SK-N-DZ (cell line): ENCODE data around the gene MOV10L1.

Experiments used
- DNase-seq: peaks from one replicate; pipeline ENCODE4 v3.0.0-alpha.2; 2015; ENCODE audit warnings: low spot score

The MOV10L1 gene

DNA sequence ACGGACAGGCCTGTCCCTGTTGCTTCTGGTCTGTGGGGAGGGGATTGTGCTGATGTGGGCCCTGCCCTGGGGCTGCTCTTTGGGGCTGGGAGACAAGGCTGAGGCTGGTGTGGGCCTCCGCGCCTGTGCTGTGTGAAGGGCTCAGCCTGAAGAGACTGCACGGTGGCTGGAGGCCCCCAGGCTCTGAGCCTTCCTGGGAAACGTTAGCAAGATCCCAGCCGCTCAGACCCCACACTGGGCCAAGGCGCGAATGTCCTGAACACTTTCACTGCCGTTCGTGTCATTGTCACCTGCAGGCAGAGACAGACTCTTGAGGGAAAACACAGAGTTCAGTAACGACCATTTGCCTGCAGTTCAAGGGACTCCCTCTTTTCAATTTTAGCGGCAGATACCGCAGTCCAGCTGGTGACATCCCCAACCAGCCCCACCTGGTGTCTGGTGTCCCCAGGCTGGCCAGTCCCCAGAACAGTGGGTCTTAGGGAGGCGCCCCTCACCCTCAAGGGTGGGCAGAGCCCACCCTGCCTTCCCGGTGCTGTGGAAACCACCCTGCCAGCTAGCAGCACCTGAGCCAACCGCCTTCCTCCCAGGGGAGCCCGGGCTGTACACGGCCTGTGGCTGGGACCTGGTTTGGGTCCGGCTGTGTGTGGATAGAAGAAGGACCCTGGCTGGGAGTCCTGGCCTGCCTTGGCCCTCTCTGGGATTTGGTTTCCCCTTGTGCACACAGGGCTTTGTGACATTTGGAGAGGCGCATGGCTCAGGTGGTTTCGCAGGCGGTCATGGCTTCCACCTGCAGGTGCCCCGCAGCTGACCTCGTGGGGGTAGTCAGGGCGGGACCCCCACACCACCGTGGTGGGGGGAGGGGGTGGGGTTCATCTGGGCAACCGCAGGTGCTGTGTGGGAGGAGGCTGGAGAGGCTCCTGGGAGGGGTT, 86.4 kb downstream of the MOV10L1 start:
- no peak for DNase-seq

DNA sequence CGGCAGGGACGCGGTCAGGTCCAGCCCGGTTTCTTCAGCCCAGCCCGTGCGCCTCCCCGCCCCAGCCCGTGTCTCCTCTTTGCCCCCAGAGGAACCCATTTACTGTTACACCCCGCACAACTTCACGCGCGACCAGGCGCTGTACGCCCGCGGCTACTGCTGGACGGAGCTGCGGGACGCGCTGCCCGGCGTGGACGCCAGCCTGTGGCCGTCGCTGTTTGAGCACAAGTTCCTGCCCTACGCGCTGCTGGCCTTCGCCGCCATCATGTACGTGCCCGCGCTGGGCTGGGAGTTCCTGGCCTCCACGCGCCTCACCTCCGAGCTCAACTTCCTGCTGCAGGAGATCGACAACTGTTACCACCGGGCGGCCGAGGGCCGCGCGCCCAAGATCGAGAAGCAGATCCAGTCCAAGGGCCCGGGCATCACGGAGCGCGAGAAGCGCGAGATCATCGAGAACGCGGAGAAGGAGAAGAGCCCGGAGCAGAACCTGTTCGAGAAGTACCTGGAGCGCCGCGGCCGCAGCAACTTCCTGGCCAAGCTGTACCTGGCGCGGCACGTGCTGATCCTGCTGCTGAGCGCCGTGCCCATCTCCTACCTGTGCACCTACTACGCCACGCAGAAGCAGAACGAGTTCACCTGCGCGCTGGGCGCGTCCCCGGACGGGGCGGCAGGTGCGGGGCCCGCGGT, 87.2 kb downstream of the MOV10L1 start:
- DNase-seq: no peak

DNA sequence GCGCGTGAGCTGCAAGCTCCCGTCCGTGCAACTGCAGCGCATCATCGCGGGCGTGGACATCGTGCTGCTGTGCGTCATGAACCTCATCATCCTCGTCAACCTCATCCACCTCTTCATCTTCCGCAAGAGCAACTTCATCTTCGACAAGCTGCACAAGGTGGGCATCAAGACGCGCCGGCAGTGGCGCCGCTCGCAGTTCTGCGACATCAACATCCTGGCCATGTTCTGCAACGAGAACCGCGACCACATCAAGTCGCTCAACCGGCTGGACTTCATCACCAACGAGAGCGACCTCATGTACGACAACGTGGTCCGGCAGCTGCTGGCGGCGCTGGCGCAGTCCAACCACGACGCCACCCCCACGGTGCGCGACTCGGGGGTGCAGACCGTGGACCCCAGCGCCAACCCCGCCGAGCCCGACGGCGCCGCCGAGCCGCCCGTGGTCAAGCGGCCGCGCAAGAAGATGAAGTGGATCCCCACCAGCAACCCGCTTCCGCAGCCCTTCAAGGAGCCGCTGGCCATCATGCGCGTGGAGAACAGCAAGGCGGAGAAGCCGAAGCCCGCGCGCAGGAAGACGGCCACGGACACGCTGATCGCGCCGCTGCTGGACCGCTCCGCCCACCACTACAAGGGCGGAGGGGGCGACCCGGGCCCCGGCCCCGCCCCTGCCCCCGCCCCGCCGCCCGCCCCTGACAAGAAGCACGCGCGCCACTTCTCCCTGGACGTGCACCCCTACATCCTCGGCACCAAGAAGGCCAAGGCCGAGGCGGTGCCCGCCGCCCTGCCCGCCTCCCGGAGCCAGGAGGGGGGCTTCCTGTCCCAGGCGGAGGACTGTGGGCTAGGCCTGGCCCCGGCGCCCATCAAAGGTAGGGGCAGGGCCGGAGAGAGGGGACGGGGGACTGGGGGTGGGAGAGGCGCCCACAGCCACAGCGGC, 88.0 kb downstream of the MOV10L1 start:
- no peak for DNase-seq

DNA sequence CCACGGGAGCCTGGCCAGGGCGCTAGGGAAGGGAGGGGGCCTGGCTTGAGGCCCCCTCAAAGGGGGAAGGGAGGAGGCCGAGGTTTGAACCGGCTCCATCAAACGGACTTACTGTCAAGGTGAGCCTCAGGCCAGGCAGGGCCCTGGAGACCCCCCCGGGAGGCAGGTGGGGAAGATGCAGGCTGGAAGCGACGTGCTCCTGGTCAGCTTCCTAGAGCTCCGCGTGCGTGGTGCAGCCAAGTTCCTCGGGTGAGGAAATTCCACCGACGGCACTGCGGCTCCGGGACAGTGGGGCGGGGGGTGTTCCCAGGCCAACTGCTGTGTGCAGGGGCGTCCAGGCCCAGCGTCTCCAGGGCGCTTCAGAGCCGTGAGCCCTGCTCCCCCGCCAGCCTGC, 88.7 kb downstream of the MOV10L1 start:
- no peak for DNase-seq

DNA sequence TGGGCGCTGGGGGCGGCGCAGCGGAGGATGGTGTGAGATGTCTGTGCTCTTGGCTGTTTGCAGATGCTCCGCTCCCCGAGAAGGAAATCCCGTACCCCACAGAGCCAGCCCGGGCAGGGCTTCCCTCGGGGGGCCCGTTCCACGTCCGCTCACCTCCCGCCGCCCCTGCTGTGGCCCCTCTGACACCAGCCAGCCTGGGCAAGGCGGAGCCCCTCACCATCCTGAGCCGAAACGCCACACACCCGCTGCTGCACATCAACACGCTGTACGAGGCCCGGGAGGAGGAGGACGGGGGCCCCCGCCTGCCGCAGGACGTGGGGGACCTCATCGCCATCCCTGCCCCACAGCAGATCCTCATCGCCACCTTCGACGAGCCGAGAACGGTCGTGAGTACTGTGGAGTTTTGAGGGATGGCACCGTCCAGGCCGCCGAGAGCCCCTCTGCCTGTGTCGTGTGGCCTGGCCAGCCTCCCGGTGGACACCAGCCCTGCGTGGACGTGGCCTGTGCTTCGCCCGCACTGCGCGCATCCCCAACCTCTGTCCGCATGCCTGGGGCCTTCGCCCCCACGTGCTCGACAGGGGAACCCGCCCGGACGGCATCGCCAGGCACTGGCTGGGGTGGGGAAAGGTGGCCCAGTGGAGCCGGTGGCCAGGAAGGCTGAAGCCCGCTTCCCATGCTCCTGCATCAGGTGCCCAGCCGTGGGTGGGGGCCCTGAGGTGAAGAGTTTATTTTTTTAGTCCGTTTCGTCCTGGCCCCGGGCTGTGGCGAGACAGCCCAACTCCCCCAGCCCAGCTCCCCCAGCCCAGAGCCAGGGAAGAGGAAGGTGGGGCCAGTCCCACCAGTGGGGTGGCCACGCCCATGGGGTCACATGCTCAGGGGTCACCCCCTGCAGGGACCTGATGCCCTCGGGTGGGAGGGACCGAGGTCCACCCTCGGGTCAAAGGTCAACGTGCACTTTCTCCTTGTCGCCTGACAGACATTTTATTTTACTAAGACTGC, 89.4 kb downstream of the MOV10L1 start:
- no peak for DNase-seq

DNA sequence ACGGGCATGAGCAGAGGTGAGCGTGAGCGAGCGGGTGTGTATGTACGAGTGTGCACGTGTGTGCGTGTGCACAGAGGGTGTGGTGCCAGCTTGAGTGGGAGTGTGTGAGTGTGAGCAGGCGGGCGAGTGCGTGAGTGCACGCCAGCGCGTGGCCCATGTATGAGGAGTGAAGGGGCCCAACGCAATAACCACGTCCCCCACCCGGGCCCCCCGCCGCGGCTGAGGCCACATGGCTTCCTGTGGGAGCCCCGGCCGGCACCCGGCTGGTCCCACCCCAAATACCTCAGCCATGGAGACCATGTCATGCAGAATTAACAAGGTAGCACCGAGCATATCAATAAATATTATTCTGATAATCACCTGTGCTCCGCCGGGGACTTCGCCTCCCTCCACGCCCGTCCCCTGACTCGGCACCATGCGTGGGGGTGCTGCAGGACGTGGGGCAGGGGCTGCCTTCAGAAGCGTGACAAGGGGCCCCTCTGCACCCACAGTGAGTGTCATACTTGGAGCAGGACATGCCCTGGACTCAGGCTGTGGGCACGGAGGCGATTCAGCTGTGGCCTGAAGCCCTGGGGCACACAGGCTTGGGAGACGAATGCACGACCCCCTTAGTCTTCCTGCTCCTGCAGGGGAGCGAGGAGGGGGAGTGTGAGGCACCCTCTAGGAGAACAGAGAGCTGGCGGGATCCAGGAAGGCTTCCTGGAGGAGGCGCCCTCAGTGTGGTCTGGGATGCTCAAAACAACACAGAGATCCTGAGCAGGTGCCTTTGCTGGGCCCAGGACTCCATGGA, 90.3 kb downstream of the MOV10L1 start:
- DNase-seq: no peak

DNA sequence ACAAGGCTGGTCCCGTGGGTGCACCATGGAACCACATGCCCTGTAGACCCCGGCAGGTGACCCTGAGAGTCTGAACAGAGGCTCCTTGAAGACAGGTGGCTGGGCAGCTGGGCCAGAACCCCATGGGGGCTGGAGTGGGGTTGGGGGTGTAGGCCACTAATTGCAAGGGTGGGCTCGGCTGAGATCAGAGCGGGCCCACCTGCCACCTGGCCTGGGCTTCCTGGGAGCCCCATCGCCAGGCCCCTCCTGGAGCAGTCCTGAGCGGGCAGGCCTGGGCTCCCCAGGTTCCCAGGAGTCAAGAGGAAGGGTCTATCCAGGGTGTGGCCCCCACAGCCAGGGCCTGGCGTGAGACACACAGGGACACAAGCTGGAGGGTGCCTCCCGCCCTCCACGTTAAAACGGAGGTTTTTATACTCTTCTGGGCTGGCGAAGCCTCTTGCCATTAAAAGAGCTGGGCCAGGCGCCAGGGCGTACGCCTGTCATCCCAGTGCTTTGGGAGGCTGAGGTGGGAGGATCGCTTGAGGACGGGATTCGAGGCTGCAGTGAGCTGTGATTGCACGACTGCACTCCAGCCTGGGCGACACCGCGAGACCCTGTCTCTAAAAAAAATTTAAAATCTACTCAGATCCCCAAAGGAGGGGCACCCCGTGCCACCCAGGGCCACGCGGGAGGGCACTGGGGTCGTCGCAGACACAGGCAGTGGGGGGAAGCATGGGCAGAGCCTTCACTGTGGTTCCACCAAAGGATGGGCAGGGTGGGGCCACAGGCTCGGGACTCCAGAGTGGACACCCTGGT, 91.1 kb downstream of the MOV10L1 start:
- no peak for DNase-seq

DNA sequence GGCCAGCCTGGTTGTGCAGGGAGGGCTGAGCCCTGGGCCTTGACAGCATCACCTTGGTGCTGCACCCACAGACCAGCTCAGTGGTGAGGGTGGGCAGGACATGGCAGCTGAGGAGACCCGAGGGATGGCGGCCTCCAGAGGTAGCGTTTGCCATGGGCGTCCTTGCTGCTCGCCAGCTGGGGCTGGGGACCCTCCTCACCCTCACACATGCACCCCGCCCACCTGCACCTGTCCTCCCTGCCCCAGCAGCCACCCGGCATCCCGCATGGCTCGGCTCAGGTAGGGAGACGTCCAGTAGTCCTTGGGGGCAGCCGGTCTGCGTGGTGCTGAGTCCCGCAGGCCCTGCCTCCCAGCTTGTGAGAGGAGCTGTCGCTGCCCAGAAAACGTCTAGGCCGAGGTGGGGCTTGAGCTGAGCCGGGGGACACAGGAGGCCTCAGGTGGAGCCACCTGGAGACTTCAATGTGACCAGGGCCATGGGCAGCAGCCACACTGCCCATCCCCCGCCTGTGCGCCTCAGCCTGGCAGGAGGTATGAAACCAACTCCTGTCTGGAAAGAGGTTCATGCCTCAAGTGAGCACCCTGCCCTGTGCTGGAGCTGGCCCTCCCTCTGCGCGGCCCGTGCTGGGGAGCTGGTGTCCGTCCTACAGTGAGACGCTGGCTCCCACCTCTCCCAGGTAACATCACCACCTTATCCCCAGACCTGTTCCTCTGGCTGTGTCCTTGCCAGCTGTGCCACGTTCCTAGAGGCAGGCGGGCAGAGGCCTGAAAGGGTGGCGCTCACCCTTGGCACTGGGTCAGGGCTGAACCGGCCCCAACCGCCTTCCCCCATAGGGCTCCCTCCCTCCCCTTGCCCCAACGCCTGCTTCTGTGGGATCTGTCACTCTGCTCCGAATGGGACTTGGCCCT, 92.6 kb downstream of the MOV10L1 start:
- DNase-seq: no peak

DNA sequence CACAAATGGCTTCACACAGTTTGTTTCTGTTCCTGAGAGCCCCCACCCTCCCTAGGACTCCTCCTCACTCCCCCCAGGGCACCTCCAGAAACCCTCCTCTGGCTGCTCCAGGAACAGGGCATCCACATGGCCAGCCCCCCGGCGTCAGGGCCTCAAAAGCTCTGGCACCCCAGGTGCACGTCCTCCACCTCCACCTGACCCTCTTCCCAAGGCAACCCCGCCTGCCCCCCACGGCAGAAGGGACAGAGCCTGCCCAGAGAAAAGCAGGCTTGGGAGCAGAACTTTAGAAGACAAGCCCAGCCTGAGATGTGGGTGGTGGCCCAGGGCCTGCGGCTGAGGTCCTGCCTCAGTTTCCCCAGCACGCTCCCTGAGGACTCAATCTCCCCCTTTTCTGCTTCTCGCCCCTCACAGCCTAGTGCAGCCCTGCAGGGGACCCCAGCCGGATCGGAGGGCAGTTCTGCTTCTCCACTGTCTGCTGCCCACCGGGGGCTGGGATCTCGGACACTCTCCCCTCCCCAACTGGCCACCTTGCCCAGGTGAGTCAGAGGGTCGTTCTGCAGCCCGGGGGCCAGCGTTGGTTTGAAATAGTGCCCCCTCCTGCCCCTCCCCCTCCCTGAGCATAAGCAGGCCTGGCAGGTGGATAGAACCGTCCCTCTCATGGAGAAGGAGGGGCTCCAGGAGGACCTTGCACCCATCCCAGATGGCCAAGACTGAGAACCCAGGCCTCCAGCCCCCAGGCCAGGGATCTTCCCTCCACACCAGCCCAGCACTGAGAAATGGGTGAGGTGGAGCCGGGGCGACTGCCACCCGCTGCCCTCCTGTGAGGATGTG, 93.5 kb downstream of the MOV10L1 start:
- DNase-seq: no peak

DNA sequence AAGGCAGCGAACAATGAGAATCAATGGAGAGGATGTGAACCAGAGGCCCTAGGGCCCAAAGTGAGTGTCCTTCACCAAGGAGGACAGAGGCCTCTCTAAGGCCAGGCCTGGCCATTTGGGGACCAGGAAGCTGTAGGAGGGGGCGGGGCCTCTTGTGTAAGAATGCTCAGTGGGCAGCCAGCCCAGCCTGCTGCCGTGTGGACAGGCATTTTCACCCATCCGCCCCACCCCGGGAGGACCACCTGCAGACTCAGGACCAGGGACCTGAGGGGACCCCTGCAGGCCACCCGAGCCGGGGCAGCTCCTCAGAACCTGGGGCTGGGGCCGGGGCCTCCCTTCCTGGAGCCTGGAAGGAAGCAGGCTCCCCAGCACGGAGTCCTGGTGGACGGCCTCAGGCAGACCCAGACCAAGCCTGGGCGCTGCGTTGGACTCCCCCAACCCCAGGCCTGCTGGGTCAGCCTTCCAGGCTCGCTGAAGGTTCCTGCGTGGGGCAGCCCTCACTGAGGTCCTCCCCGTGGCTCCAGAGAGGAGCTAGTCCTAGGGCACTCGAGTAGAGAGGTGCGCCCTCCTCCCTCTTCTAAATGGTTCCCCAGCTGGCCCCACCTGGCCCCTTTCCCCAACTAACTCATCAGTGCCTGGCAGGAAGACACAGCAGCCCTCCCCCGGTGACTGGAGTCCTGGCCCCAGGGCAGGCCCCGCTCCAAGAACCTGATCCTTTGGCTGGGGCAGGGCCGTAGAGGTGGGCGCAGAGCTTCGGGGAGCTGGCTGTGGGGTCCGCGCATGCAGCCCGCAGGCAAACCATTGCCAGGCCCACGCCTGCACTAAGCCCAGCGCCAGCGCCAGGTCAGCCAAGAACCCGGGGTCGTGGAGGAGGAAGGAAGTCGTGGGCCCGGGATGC, 94.4 kb downstream of the MOV10L1 start:
- DNase-seq: no peak

DNA sequence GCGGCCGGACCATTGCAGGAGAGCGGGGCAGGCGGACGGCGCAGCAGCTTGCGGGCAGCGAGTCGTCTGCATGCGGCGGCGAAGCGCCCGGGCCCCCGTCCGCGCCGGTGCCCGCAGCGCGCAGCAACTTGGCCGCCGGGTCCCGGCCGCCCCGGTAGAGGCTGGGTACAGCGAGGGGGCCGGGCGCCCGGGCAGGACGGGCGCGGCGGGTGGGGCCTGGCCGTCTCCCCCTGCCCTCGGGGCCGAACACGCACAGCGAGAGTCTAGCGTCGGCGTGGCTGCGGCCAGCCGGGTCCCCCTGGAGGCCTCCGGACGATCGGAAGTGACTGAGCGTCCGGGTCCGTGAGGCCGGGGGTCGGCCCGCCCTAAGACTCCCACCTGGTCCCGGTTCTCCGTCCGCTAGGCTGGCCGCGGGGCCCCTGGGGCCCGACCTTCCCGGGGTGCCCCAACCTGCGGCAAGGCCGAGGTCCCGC, 95.1 kb downstream of the MOV10L1 start:
- DNase-seq: no peak

DNA sequence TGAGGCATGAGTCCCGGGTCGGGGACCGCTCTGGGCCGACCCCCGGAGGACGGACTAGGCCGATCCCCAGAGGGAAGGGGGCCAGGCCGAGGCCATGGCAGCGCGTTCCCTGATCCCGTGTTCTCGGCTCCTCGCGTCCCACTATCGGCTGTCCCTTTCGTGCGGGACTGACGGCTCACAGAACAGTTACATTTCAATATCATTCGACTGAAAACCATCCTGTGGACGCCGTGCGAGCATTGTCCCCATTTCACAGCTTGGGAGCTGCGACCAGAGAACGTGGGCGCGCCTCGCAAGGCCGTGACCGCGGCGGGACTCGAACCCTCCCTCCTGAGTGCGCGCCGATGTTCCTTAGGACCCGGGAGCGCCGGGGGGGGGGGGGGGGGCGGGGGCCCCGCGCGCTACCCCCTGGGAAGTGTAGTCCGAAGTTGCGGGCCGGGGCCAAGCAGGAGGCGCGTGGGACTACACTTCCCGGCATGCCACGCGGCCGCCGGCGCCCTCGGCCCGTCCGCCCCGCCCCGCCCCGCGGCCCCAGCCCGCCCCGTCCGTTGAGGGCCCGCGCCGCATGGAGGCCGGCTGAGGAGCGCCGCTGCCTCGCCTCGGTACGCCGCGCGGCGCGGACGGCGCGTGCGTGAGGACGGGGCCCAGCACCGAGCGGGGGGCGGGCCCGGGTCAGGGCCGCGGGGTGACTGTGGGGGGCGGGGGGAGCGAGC, 95.7 kb downstream of the MOV10L1 start, which contains the start of gene TRABD:
Gene TRABD, plus strand, starts transcription at position 539 of the 713 bp plus-strand sequence. CDS start 7,148 bp downstream, outside the sequence.
- DNase-seq: peak; percentile 87

DNA sequence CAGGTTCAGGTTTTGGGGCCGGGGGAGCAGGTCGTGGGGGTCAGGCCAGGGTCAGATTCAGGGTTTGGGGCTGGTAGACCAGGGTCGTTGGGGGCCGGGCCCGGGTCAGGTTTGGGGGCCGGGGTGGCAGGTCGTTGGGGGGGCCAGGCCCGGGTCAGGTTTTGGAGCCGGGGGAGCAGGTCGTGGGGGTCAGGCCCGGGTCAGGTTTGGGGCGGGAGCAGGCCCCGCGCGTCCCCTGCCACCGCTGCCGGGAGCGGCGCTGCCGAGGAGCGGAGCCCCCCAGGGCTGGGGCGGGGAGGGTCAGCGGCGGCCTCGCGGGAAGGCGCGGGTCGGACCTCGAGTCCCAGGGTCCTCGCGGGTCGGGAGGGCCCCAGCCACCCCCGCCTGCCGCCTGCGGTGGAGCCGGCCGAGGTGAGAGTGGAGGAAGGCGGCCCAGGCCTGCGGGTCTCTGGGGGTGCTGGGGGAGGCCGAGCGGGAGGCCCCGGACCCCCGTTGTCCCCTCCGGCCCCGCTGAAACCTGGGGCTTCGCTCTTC, 96.4 kb downstream of the MOV10L1 start:
- DNase-seq: no peak

DNA sequence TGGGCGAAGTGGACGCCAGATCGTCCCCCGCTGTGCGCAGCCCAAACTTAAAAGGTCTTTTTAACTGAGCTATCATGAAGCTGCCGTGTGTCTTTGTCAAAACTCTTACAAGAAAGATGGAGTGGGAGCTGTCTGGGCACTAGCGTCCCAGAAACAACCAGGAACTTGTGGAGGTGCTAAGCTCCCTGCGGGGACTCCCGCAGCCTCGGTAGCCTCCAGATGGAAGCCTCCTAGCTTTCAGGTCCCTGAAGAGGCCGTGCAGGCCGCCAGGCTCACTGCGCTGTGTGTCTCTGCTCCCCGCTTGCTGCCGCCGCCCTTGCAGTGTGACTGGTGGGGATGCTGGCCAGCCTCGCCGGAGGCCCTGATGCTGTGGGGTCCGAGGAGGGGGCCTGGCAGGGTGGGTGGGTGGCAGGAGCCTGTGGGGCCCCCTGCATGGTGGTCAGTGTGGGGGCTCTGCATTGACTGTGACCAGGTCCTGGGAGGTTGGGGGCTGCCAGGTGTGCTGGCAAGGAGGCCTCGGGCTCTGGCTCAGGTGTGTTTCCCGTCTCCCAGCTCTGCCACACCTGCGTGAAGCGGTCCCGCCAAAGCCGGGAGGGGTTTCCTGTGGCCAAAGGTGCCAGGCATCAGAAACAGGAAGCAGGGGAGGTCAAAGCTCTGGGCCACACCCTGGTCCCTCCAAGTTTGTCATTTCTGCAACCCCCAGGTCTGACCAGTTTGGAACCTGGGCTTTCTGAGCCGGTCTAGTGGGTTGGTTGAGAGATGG, 97.1 kb downstream of the MOV10L1 start:
- no peak for DNase-seq
